WTC11 (cell line): ENCODE measurements around the gene PODXL.

Experiments used
- ELF4 ChIP-seq: sonication (generic); formaldehyde crosslinking; IDR thresholded peaks from 2 replicates; pipeline ENCODE4 v1.8.1; 2022; ENCODE audit warnings: low read depth, mild to moderate bottlenecking, moderate library complexity, missing genetic modification reagents
- FOXJ3 ChIP-seq: sonication (generic); formaldehyde crosslinking; IDR thresholded peaks from 2 replicates; pipeline ENCODE4 v1.9.0; 2021; ENCODE audit warnings: missing genetic modification reagents, mild to moderate bottlenecking, borderline replicate concordance
- JUN ChIP-seq: sonication (generic); formaldehyde crosslinking; IDR thresholded peaks from 2 replicates; pipeline ENCODE4 v1.8.0; 2023; ENCODE audit warnings: mild to moderate bottlenecking, missing genetic modification reagents
- RORB ChIP-seq: fragments of 250-450 bp; sonication (Bioruptor Pico); IDR thresholded peaks from 2 replicates; pipeline ENCODE4 v1.9.0; 2021; ENCODE audit warnings: mild to moderate bottlenecking
- SP1 ChIP-seq: sonication (generic); formaldehyde crosslinking; conservative IDR thresholded peaks from 2 replicates; pipeline ENCODE4 v1.8.1; 2022; ENCODE audit warnings: missing genetic modification reagents
- TEAD4 ChIP-seq: sonication (generic); formaldehyde crosslinking; IDR thresholded peaks from 2 replicates; pipeline ENCODE4 v1.8.0; 2022; ENCODE audit warnings: mild to moderate bottlenecking, missing genetic modification reagents
- ZNF121 ChIP-seq: sonication (generic); formaldehyde crosslinking; IDR thresholded peaks from 2 replicates; pipeline ENCODE4 v1.8.0; 2023; ENCODE audit warnings: missing genetic modification reagents
- TF ChIP-seq, protein P1 (sequence below): fragments of 200-600 bp; IDR thresholded peaks from 2 replicates; pipeline ENCODE4 v1.8.0; 2022; ENCODE audit warnings: antibody characterized with exemption
- TF ChIP-seq, protein P2 (sequence below): sonication (generic); formaldehyde crosslinking; IDR thresholded peaks from 2 replicates; pipeline ENCODE4 v1.8.0; 2022; ENCODE audit warnings: mild to moderate bottlenecking, missing genetic modification reagents

DNA sequence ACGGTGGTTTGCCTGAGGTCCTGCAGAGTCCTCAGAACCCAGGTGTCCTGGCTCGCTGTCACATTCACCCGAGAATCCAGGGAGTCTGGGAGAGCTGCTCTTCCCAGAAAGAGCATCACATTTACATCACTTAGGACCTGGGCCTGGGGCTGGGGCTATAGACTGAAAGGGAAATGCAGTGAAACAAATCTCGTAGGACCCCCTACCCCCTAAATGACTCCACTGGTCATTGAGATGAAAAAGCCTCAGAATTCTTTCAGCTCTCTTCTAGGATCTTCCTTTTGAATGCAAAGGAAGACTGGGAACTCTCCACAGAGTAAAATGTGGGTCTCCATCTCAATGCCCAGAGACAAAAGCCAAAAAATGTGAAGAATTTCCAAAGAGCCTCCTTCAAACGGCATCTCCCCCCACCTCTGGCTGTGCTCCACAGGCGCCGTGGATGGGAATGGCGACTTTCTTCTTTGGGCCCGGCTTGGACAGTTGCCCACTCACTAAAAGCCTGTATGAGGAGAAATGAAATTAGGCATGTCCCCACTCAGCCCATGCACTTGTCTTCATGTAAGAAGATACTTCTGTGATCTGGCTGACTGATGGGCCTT, 49.0 kb upstream of the PODXL start:
- TF ChIP-seq RORB (CRISPR knock-in tag): no peak
- TF ChIP-seq TEAD4 (CRISPR knock-in tag): peak; percentile 71; the same call in 1 of the 2 replicates
- TF ChIP-seq FOXJ3 (CRISPR knock-in tag): no peak
- TF ChIP-seq, protein P1, sequence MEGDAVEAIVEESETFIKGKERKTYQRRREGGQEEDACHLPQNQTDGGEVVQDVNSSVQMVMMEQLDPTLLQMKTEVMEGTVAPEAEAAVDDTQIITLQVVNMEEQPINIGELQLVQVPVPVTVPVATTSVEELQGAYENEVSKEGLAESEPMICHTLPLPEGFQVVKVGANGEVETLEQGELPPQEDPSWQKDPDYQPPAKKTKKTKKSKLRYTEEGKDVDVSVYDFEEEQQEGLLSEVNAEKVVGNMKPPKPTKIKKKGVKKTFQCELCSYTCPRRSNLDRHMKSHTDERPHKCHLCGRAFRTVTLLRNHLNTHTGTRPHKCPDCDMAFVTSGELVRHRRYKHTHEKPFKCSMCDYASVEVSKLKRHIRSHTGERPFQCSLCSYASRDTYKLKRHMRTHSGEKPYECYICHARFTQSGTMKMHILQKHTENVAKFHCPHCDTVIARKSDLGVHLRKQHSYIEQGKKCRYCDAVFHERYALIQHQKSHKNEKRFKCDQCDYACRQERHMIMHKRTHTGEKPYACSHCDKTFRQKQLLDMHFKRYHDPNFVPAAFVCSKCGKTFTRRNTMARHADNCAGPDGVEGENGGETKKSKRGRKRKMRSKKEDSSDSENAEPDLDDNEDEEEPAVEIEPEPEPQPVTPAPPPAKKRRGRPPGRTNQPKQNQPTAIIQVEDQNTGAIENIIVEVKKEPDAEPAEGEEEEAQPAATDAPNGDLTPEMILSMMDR: no peak
- no peak for TF ChIP-seq ELF4 (CRISPR knock-in tag)
- no peak for TF ChIP-seq ZNF121 (CRISPR knock-in tag)
- TF ChIP-seq, protein P2, sequence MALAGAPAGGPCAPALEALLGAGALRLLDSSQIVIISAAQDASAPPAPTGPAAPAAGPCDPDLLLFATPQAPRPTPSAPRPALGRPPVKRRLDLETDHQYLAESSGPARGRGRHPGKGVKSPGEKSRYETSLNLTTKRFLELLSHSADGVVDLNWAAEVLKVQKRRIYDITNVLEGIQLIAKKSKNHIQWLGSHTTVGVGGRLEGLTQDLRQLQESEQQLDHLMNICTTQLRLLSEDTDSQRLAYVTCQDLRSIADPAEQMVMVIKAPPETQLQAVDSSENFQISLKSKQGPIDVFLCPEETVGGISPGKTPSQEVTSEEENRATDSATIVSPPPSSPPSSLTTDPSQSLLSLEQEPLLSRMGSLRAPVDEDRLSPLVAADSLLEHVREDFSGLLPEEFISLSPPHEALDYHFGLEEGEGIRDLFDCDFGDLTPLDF (CRISPR knock-in tag): no peak
- TF ChIP-seq JUN (CRISPR knock-in tag): peak; percentile 14; the same call in 1 of the 2 replicates
- TF ChIP-seq SP1 (CRISPR knock-in tag): no peak
